K562 (cell line): ENCODE results near the gene KRT76. TPM values are rescaled to one million over a fixed set of nuclear protein-coding genes. Genes with fewer than 3 reads are reported as not detected.

ENCODE experiments used
- ARID4B ChIP-seq: sonication (generic); formaldehyde crosslinking; IDR thresholded peaks from 2 replicates; pipeline ENCODE4 v1.8.0; 2022; ENCODE audit warnings: mild to moderate bottlenecking, missing genetic modification reagents
- CTBP1 ChIP-seq: fragments of 450-650 bp; IDR thresholded peaks from 2 replicates; pipeline ENCODE4 v1.6.1; 2016; ENCODE audit warnings: borderline replicate concordance
- DACH1 ChIP-seq: fragments of 450-650 bp; IDR thresholded peaks from 2 replicates; pipeline ENCODE4 v1.6.1; 2018; ENCODE audit not compliant: partially characterized antibody
- EHMT2 ChIP-seq: fragments of 450-650 bp; IDR thresholded peaks from 2 replicates; pipeline ENCODE4 v1.6.1; 2018; ENCODE audit warnings: antibody characterized with exemption
- GATA2 ChIP-seq: sonication (generic); formaldehyde crosslinking; IDR thresholded peaks from 2 replicates; pipeline ENCODE4 v1.4.0; 2020; ENCODE audit warnings: mild to moderate bottlenecking, missing genetic modification reagents
- GATAD2B ChIP-seq: fragments of 450-650 bp; IDR thresholded peaks from 2 replicates; pipeline ENCODE4 v1.6.1; 2017; ENCODE audit warnings: mild to moderate bottlenecking, borderline replicate concordance
- NR0B1 ChIP-seq: fragments of 450-650 bp; IDR thresholded peaks from one replicate; pipeline ENCODE4 v1.6.1; 2018; ENCODE audit warnings: mild to moderate bottlenecking, moderate library complexity; ENCODE audit not compliant: partially characterized antibody
- NRF1 ChIP-seq, 2 experiments: fragments of 450-650 bp; IDR thresholded peaks in 1 of 2; conservative IDR thresholded peaks in 1 of 2; 2 replicates each; pipeline ENCODE4 v1.6.1; 2014; ENCODE audit warnings: mild to moderate bottlenecking in 2 of 2
- RREB1 ChIP-seq: fragments of 250-450 bp; sonication (Bioruptor Pico); IDR thresholded peaks from 2 replicates; pipeline ENCODE4 v1.4.0; 2020
- SMARCC2 ChIP-seq: fragments of 450-650 bp; IDR thresholded peaks from 2 replicates; pipeline ENCODE4 v1.6.1; 2017; ENCODE audit warnings: antibody characterized with exemption, moderate library complexity, mild to moderate bottlenecking, low read depth
- SNRNP70 ChIP-seq: fragments of 200-400 bp; formaldehyde crosslinking; optimal IDR thresholded peaks from 2 replicates; pipeline ENCODE3; 2017; ENCODE audit warnings: low read depth, low read length
- SP2 ChIP-seq: IDR thresholded peaks from 2 replicates; pipeline ENCODE4 v1.6.1; 2011; ENCODE audit warnings: mild to moderate bottlenecking, low read depth, low read length, moderate library complexity; ENCODE audit not compliant: poor library complexity, severe bottlenecking; ENCODE audit errors: extremely low read depth
- TBL1XR1 ChIP-seq, 2 experiments: IDR thresholded peaks; 2 replicates each; pipeline ENCODE4 v1.6.1; 2012; ENCODE audit warnings: improper control_type of control experiment in 2 of 2, low read length in 2 of 2, mild to moderate bottlenecking in 1 of 2
- ZBTB9 ChIP-seq: fragments of 450-650 bp; formaldehyde crosslinking; IDR thresholded peaks from 2 replicates; pipeline ENCODE4 v1.4.0; 2020; ENCODE audit warnings: mild to moderate bottlenecking, moderate library complexity
- ZNF695 ChIP-seq: fragments of 450-650 bp; formaldehyde crosslinking; IDR thresholded peaks from 2 replicates; pipeline ENCODE4 v1.4.0; 2020; ENCODE audit warnings: mild to moderate bottlenecking, moderate library complexity
- polyA plus RNA-seq, 8 experiments: library from polyadenylated mRNA; depleted of rRNA in 4 of 8; stranded (reverse) in 5 of 8; unstranded in 3 of 8; fragments of >200 nt; fragmentation: Nextera tagmentation in 2 of 8; fragmentation: Illumina TruSeq in 1 of 8; extraction: Ambion mirVana in 2 of 8; extraction: Trizol in 1 of 8; gene quantifications; 2 replicates each; pipeline versions ENCODE4 v1.2.1 to v1.2.3, GENCODE V29; 2011 to 2014; ENCODE audit warnings: inconsistent platforms in 1 of 8, missing spikeins in 1 of 8
- total RNA-seq, 7 experiments: library from RNA; depleted of rRNA in 6 of 7; stranded (reverse); fragments of >200 nt in 6 of 7; fragmentation: Illumina TruSeq in 2 of 7; extraction: Trizol in 2 of 7; gene quantifications; 2 replicates each; pipeline versions ENCODE4 v1.2.1 to v1.2.3, GENCODE V29; 2011 to 2021; ENCODE audit warnings: low replicate concordance in 1 of 7

KRT76 gene
- total and polyA plus RNA-seq, 9 of the 15 experiments (the other 6 are each of a cell fraction or from before 2014, with no cell fraction given), result not detected

- no peak for TF ChIP-seq ZBTB9 (CRISPR knock-in tag)
- TF ChIP-seq NR0B1, result no peak
- no peak for TF ChIP-seq ARID4B (CRISPR knock-in tag)
- TF ChIP-seq SNRNP70, result no peak
- TF ChIP-seq TBL1XR1 (IDR thresholded peaks at IDR 0.05; ENCODE audit: low read length in 2 of 2), result peak; percentile 74; a peak in 3 of 4 replicates
- no peak for TF ChIP-seq RREB1 (CRISPR knock-in tag)
- TF ChIP-seq EHMT2, result peak; percentile 77; the same call in 1 of the 2 replicates
- TF ChIP-seq GATAD2B, result no peak
- no peak for TF ChIP-seq ZNF695 (CRISPR knock-in tag)
- TF ChIP-seq DACH1, result no peak
- peak; percentile 60 to 65; a peak in 3 of 4 replicates for TF ChIP-seq NRF1 (conservative IDR thresholded peaks at IDR 0.05 in 1 of 2, IDR thresholded peaks at IDR 0.05 in 1 of 2)
- peak; percentile 69 for TF ChIP-seq GATA2 (CRISPR knock-in tag)
- peak; percentile 97 for TF ChIP-seq CTBP1
- TF ChIP-seq SP2, result no peak
- TF ChIP-seq SMARCC2, result peak; percentile 55; the same call in 1 of the 2 replicates
These were observed 19.8 kb upstream of the KRT76 start (continued) for GRCh38 chr12:52796839-52797528.
